ENCODE measurements around the gene WDR75.

WDR75 gene

DNA sequence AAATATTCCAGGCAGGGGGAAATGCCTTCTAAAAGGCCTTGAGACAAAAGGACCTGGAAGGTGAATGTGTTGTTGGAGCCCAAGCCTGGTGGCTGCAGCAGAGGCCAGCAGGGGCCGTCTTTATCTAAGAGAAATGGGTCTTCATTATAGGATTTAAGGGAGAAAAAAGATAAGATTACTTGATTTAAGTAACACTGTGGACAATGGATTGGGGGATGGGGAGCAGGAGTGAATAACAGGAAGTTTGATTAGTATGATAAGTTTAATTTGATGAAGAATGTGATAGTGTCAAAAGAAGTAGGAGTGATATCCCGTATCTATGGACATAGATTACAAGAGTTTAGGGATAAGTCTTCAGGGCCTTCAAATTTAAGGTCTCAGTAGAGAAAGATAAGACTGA lies 64.2 kb downstream of the WDR75 start:
- Histone ChIP-seq H3K27ac (ENCODE audit: low read depth, low read length) (no peak overlapping the region), H3K4me1 (ENCODE audit: control insufficient read depth, insufficient read depth, low read length) (no peaks in the 10 kb centered on the region), H3K9ac (ENCODE audit: low read length) (no peak overlapping the region), H3K27me3 (ENCODE audit: control insufficient read depth, insufficient read depth, low read length) (no peaks in the 10 kb centered on the region), H3K36me3 (ENCODE audit: control insufficient read depth, insufficient read depth, low read length) (no peaks in the 10 kb centered on the region), H3K4me3 (ENCODE audit: low read length) (no peak overlapping the region)

DNA sequence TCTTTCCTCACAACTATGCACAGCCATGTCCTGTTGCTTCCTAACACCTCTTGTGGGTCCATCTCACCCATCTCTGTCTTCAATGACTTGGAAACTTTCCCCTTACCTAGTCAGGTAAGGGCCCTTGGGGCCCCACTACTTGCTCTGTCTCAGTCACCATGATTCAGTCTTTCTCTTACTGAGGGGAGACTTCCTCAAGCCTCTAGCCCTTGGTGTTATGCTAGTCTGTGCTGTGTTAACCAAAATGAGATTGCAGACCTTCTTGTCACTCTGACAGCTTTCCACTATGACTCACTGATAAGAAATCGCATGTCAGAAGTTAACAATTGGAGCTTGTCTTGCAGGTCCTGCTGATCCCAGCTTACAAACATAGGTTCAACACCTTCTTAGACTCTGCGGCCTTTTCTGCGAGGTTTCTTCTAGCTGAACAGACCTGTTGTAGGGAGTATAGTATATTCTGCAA lies 65.3 kb downstream of the WDR75 start:
- no peaks in the 10 kb centered on the region for H3K4me1 ChIP-seq (ENCODE audit: control insufficient read depth, insufficient read depth, low read length)
- H3K36me3 ChIP-seq (ENCODE audit: control insufficient read depth, insufficient read depth, low read length) = no peaks in the 10 kb centered on the region
- no peak overlapping the region for H3K4me3 ChIP-seq (ENCODE audit: low read length)
- no peak overlapping the region for H3K27ac ChIP-seq (ENCODE audit: low read depth, low read length)
- no peak overlapping the region for H3K9ac ChIP-seq (ENCODE audit: low read length)
- H3K27me3 ChIP-seq (ENCODE audit: control insufficient read depth, insufficient read depth, low read length) = no peaks in the 10 kb centered on the region

DNA sequence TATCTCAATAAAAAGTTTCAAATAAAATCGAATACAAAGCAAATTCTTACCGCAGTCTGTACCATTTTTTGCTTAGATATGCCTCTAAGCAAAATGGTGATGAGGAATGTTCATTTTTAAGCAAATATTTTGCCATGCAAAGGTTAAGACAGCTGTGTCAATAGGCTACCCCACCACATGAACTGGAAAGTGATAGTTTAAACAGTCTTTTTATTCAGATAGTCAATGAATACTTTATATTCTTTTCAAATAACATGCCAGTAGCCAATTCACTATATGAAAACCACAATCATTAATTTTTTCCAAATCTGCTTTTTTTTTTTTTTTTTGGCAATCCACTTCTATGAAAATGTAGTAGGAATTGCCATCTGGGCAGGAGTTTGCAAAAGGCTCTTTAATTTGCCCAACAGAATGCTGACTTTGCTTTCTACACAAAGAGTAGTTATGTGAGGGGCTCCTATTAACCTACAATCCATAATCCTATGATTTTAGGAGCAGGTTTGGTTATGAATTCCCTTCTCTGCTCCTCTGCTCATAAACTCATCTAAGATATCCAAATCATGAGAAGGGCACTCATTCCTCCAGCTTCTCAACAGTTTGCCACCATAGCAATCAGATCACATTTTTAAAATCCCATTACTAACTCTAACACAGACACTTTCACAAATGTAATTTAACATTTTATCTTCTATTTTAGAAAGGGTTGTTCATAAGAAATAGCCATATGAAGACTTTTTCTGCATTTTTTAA lies 70.1 kb downstream of the WDR75 start:
- Histone ChIP-seq H3K4me3 (ENCODE audit: low read length) (no peak overlapping the region), H3K4me1 (ENCODE audit: control insufficient read depth, insufficient read depth, low read length) (no peaks in the 10 kb centered on the region), H3K27ac (ENCODE audit: low read depth, low read length) (no peak overlapping the region), H3K9ac (ENCODE audit: low read length) (no peak overlapping the region), H3K36me3 (ENCODE audit: control insufficient read depth, insufficient read depth, low read length) (no peaks in the 10 kb centered on the region), H3K27me3 (ENCODE audit: control insufficient read depth, insufficient read depth, low read length) (no peaks in the 10 kb centered on the region)

DNA sequence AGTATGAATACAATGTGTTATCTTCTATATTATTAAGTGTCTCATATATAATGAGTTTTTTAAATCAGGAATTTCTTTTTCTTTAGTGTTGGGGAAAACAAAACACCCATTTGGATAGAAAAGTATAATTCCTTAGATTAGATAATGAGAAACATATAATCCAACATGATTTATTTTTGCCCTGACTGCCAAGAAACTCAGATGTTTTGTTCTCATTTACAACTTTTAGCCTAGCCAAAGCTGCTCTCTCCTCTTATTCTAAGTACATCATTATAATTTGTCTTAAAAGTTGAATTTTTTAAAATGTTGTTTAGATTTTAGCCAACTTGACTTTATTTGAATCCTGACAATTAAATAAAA lies 70.7 kb downstream of the WDR75 start:
- no peaks in the 10 kb centered on the region for H3K27me3 ChIP-seq (ENCODE audit: control insufficient read depth, insufficient read depth, low read length)
- H3K27ac ChIP-seq (ENCODE audit: low read depth, low read length) = no peak overlapping the region
- no peak overlapping the region for H3K9ac ChIP-seq (ENCODE audit: low read length)
- no peaks in the 10 kb centered on the region for H3K4me1 ChIP-seq (ENCODE audit: control insufficient read depth, insufficient read depth, low read length)
- no peak overlapping the region for H3K4me3 ChIP-seq (ENCODE audit: low read length)
- no peaks in the 10 kb centered on the region for H3K36me3 ChIP-seq (ENCODE audit: control insufficient read depth, insufficient read depth, low read length)

DNA sequence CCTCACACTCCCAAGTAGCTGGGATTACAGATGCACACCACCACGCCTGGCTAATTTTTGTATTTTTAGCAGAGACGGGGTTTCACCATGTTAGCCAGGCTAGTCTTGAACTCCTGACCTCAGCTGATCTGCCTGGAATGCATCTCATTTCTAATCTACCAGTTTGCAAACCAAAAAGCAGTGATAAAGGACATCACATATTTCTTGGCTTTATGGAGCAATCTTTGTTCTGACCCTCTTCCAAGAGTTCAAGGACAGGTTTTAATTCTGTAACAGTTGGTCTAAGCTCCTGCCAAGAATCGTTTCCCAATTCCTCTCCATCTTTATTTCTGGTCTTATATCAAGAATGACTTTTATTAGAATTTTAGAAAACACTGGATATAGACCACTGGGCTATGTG lies 71.6 kb downstream of the WDR75 start:
- Histone ChIP-seq H3K9ac (ENCODE audit: low read length) (no peak overlapping the region), H3K36me3 (ENCODE audit: control insufficient read depth, insufficient read depth, low read length) (no peaks in the 10 kb centered on the region), H3K27ac (ENCODE audit: low read depth, low read length) (no peak overlapping the region), H3K27me3 (ENCODE audit: control insufficient read depth, insufficient read depth, low read length) (no peaks in the 10 kb centered on the region), H3K4me3 (ENCODE audit: low read length) (no peak overlapping the region), H3K4me1 (ENCODE audit: control insufficient read depth, insufficient read depth, low read length) (no peaks in the 10 kb centered on the region)

DNA sequence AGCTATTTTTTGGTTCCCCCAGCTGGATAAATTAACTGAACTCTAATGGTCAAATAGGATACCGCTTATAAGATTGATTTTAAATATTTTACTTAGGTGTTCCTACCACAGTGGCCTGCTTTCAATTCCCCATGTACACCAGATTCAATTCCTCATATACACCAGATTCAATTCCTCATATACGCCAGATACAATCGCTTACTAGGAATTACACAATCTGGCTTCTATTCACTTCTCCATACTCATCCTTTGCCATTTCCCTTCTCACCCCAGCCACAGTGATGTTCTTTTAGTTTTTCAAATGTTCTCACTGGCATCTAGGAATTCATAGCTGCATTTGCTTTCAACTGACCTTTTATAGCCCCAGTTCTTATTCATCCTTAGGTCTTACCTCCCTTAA lies 72.8 kb downstream of the WDR75 start:
- Histone ChIP-seq H3K4me1 (ENCODE audit: control insufficient read depth, insufficient read depth, low read length) (no peaks in the 10 kb centered on the region), H3K9ac (ENCODE audit: low read length) (no peak overlapping the region), H3K27me3 (ENCODE audit: control insufficient read depth, insufficient read depth, low read length) (no peaks in the 10 kb centered on the region), H3K4me3 (ENCODE audit: low read length) (no peak overlapping the region), H3K27ac (ENCODE audit: low read depth, low read length) (no peak overlapping the region), H3K36me3 (ENCODE audit: control insufficient read depth, insufficient read depth, low read length) (no peaks in the 10 kb centered on the region)

DNA sequence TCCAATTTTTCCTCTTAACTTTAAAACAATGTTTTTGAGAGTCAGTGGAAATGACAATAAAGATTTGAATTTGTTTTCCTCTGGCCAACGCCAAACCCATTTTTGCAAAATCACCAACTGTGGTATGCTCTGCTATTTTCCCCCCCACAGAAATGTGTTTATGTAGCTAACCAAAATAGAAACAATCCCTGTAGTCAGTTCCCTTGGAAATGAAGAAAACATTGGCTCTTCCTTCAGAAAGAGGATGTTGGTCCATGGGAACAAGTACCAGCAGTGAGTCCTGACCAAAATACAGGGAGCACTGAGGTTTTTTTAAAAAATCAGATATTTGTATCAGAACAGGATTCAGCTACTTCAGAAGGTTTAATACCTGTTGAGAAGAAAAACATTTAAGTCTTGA lies 74.0 kb downstream of the WDR75 start:
- Histone ChIP-seq H3K4me1 (ENCODE audit: control insufficient read depth, insufficient read depth, low read length) (no peaks in the 10 kb centered on the region), H3K27me3 (ENCODE audit: control insufficient read depth, insufficient read depth, low read length) (no peaks in the 10 kb centered on the region), H3K27ac (ENCODE audit: low read depth, low read length) (no peak overlapping the region), H3K9ac (ENCODE audit: low read length) (no peak overlapping the region), H3K4me3 (ENCODE audit: low read length) (no peak overlapping the region), H3K36me3 (ENCODE audit: control insufficient read depth, insufficient read depth, low read length) (no peaks in the 10 kb centered on the region)

DNA sequence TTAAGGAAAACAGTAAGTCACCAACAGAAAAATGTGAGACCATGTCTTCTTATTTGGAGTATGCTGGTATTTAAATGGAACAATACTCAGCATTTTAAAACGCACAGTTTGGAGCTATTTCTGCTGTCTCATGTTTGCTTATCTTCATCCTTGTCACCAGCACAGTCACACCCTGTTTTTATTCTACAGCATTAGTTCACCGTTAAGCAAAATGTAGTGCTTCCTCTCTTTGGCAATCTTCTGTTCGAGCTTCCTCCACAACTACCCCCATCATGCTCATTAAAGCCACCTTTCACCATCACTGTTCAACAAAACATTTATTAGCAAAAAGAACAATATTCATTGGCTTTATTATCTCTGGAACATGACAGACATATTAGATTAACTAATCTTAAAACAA lies 75.3 kb downstream of the WDR75 start:
- no peak overlapping the region for H3K4me3 ChIP-seq (ENCODE audit: low read length)
- H3K36me3 ChIP-seq (ENCODE audit: control insufficient read depth, insufficient read depth, low read length) = no peaks in the 10 kb centered on the region
- H3K27ac ChIP-seq (ENCODE audit: low read depth, low read length) = no peak overlapping the region
- H3K4me1 ChIP-seq (ENCODE audit: control insufficient read depth, insufficient read depth, low read length) = no peaks in the 10 kb centered on the region
- no peaks in the 10 kb centered on the region for H3K27me3 ChIP-seq (ENCODE audit: control insufficient read depth, insufficient read depth, low read length)
- no peak overlapping the region for H3K9ac ChIP-seq (ENCODE audit: low read length)

DNA sequence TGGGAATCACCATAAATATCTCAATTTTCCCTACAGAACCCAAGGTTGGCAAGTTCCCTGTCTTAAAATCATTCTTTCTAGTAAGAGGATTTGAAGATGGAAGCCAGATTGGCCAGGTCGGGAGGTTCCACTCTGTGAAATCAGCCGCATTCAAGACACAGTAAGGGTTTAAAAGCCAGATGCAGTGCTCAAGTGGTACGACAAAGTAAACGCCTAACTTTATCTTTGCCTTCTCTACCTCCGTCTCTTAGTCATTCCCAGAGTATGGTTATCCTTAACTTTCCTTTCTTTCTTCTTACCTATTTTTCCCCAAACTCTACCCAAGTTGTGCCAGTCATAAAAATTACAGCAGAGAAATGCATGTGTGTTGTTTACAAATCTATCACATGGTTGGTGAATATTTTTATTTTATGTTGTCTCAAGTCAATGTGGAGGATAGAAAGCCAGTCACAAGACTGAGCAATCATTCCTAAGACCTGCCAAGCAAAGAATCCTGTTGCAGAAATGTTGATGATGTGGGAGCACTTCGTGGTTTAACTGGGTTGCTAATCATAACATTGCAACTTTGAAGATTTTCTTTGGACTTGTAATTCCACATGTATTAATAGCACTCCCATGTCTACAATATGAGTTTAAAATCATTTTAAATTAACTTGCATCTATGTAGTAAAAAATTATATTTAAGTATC lies 76.7 kb downstream of the WDR75 start:
- Histone ChIP-seq H3K4me3 (ENCODE audit: low read length) (no peak overlapping the region), H3K9ac (ENCODE audit: low read length) (no peak overlapping the region), H3K36me3 (ENCODE audit: control insufficient read depth, insufficient read depth, low read length) (no peaks in the 10 kb centered on the region), H3K27me3 (ENCODE audit: control insufficient read depth, insufficient read depth, low read length) (no peaks in the 10 kb centered on the region), H3K27ac (ENCODE audit: low read depth, low read length) (no peak overlapping the region), H3K4me1 (ENCODE audit: control insufficient read depth, insufficient read depth, low read length) (no peaks in the 10 kb centered on the region)

DNA sequence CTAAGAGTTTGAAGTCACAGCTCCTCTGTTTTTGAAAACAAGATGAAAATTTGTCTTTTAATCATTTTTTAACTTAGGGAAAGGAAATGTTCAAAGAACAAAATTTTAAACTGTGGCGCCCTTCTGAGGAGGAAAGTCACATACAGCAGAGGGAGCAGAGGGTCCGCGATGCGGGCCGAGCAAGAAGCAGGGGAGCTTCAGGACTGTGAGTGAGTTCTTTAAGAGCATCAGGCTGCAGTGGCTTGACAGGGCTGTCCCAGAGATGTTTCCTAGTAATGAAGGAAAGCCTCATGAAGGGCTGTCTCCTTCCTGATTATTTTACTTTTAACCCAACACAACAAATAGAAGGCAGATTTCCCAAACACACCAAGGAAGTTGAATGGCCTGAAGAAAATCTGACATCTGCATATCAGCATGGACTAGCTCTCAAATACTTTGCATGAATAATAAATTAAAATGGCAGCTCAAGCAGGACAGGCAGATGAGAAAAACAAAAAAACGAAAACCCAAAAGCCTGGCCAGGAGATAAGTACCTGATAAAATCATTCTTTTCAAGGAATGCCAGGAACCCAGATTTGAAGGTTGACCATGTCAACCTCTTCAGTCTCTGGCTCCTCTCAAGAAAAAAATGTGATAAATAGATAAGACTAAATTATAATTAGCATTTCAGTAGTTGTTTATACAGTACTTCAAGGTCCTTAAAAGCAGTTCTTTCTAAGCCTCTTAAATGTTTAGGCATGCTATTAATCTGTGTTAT lies 78.5 kb downstream of the WDR75 start:
- Histone ChIP-seq H3K4me3 (ENCODE audit: low read length) (no peak overlapping the region), H3K27me3 (ENCODE audit: control insufficient read depth, insufficient read depth, low read length) (no peaks in the 10 kb centered on the region), H3K9ac (ENCODE audit: low read length) (no peak overlapping the region), H3K4me1 (ENCODE audit: control insufficient read depth, insufficient read depth, low read length) (no peaks in the 10 kb centered on the region), H3K27ac (ENCODE audit: low read depth, low read length) (no peak overlapping the region), H3K36me3 (ENCODE audit: control insufficient read depth, insufficient read depth, low read length) (no peaks in the 10 kb centered on the region)

DNA sequence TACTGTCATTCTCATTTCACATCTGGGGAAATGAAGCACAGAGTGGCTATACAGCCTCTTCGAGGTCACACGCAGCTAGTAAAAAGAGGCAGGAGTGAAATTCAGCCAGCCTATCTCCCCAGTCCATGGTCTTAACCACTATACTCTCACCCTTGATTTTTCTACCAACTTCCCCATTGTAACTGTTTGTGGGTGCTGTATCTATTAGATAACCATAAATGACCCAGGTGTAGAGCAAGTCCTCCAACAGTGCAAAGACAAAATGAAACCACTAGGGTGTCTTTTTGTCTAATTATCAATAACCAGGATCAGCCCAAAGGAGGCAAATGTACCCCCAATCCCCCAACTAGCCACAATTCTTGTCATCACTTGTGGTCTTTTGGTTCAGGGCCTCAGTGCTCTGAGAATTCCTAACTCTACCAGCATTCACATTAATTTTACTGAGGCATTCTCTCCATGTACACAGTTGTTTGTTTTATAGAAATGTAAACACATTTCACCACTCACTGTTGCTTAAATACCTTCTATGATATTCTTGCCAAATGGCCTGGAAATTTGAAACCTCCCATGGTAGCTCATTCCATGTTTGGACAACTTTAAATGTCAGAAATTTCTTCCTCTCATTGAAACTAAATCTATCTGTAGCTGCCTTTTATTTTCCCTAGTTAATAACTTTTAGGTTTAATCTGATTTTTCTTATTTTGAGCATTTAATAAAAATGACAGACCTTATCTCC lies 80.6 kb downstream of the WDR75 start:
- H3K9ac ChIP-seq (ENCODE audit: low read length) = no peak overlapping the region
- no peaks in the 10 kb centered on the region for H3K36me3 ChIP-seq (ENCODE audit: control insufficient read depth, insufficient read depth, low read length)
- no peak overlapping the region for H3K27ac ChIP-seq (ENCODE audit: low read depth, low read length)

DNA sequence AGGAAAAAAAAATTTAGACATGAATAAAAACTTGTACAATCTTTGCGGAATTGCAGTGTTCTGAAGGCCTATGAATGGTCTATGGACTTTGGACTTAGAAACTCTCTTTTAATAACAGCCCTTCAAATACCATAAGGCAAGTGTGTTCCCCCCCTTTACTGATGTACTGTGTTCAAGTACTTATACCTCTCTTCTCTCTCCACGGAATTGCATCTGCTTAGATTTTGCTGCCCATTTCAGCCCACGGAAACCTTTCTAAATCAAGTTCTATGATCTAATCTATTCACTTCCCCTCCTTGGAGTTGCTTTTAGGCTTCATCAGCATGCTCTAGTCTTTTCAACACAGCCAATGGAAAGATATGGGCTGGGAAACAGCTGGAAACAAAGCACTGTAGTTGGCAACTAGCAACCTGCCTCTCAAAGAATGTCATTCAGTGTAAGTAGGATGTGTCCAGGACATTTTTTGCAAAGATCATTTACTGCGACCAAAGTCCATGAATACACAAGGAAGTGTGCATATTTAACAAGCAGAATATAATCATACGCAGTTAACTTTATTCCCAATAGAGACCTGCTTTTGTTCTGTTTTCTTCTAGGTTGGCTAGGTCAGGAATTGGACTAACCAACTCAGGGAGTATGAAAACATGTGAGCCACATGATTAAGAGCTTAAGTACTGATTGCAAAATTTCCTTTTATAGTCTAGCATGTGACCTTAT lies 81.3 kb downstream of the WDR75 start:
- Histone ChIP-seq H3K27me3 (ENCODE audit: control insufficient read depth, insufficient read depth, low read length) (no peaks in the 10 kb centered on the region), H3K27ac (ENCODE audit: low read depth, low read length) (no peak overlapping the region), H3K36me3 (ENCODE audit: control insufficient read depth, insufficient read depth, low read length) (no peaks in the 10 kb centered on the region), H3K4me3 (ENCODE audit: low read length) (no peak overlapping the region), H3K4me1 (ENCODE audit: control insufficient read depth, insufficient read depth, low read length) (no peaks in the 10 kb centered on the region), H3K9ac (ENCODE audit: low read length) (no peak overlapping the region)

More for the DNA sequence above, 80.6 kb downstream of the WDR75 start:
- Histone ChIP-seq H3K4me1 (ENCODE audit: control insufficient read depth, insufficient read depth, low read length) (no peaks in the 10 kb centered on the region), H3K27me3 (ENCODE audit: control insufficient read depth, insufficient read depth, low read length) (no peaks in the 10 kb centered on the region), H3K4me3 (ENCODE audit: low read length) (no peak overlapping the region)

Data from rectal smooth muscle tissue (tissue), 1 donor.